HepG2 (cell line): Measurements from ENCODE around the gene ODAPH. TPM values are rescaled to one million over a fixed set of nuclear protein-coding genes. Genes with fewer than 3 reads are reported as not detected.

Source experiments
- ATAC-seq: fragments of 200-7000 bp; cut with Tn5 transposase; 3 replicates; pipeline ENCODE4 v1.9.1; 2020; ENCODE audit warnings: mild to moderate bottlenecking, moderate library complexity
- BruUV-seq: library from RNA; stranded (reverse); fragments of 400-500 nt; replicated peaks from 2 replicates; lab custom pipeline; 2021; lab: Mats Ljungman, UMichigan
- CTCF ChIA-PET: fragments of 300-600 bp; formaldehyde crosslinking; extraction: SDS; loops from one replicate; lab custom pipeline; 2021; ENCODE audit warnings: low total read pairs, inconsistent platforms, low intra/inter-chr PET ratio; lab: Yijun Ruan, JAX
- POLR2A ChIA-PET: fragments of 350-600 bp; sonication (Branson Sonifier 250); formaldehyde crosslinking; loops from one replicate; lab custom pipeline; 2020; ENCODE audit warnings: antibody characterized with exemption, inconsistent platforms; lab: Yijun Ruan, JAX
- DNase-seq: peaks from one replicate; pipeline ENCODE4 v3.0.0-alpha.2; 2015; ENCODE audit warnings: low spot score
- FAIRE-seq: peaks from 3 replicates; lab custom pipeline; 2011; peaks lifted over from hg19 to GRCh38; lab: Jason Lieb, UNC
- H2AFZ ChIP-seq: one replicate; pipeline ENCODE4 v1.6.1; 2011; ENCODE audit warnings: low read length, inconsistent platforms
- H3K27ac ChIP-seq: fragments of 300-600 bp; 3 replicates; pipeline ENCODE4 v1.8.0; 2011; ENCODE audit warnings: mixed run types, mild to moderate bottlenecking, mixed read lengths, low read length, inconsistent platforms; ENCODE audit not compliant: insufficient read depth; ENCODE audit errors: extremely low read length
- H3K27me3 ChIP-seq, 2 experiments: fragments of 200-600 bp in 1 of 2; 2 replicates in 1 of 2; 3 replicates in 1 of 2; pipeline versions ENCODE4 v1.6.0 to v1.8.0; 2011; ENCODE audit warnings: low read length in 2 of 2, mild to moderate bottlenecking in 2 of 2, moderate library complexity in 2 of 2, inconsistent platforms in 1 of 2; ENCODE audit not compliant: insufficient read depth in 2 of 2, control insufficient read depth in 1 of 2
- H3K36me3 ChIP-seq, 2 experiments: fragments of 200-600 bp in 1 of 2; replicated peaks in 1 of 2; 2 replicates in 1 of 2; 3 replicates in 1 of 2; pipeline versions ENCODE4 v1.5.1 to v1.8.0; 2011; ENCODE audit warnings: low read length in 2 of 2, inconsistent platforms in 1 of 2; ENCODE audit not compliant: insufficient read depth in 2 of 2, control insufficient read depth in 1 of 2
- H3K4me1 ChIP-seq: 2 replicates; pipeline ENCODE4 v1.5.1; 2012; ENCODE audit warnings: low read length, inconsistent platforms; ENCODE audit not compliant: insufficient read depth
- H3K4me2 ChIP-seq: 2 replicates; pipeline ENCODE4 v1.6.0; 2011; ENCODE audit warnings: low read depth, low read length, inconsistent platforms
- H3K4me3 ChIP-seq, 3 experiments: fragments of 200-600 bp in 1 of 3; sonication (generic), shearing (Covaris generic) in 1 of 3; replicated peaks in 1 of 3; 2 replicates each; pipeline ENCODE4 v1.5.1; 2011 to 2016; ENCODE audit warnings: low read length in 3 of 3, inconsistent platforms in 2 of 3, low read depth in 2 of 3, mild to moderate bottlenecking in 2 of 3, control low read depth in 1 of 3, mixed read lengths in 1 of 3; ENCODE audit not compliant: insufficient read depth in 1 of 3
- H3K79me2 ChIP-seq: one replicate; pipeline ENCODE4 v1.6.1; 2011; ENCODE audit warnings: low read length, inconsistent platforms; ENCODE audit not compliant: insufficient read depth
- H3K9ac ChIP-seq: 2 replicates; pipeline ENCODE4 v1.6.0; 2011; ENCODE audit warnings: mild to moderate bottlenecking, low read depth, low read length, inconsistent platforms; ENCODE audit not compliant: insufficient read depth
- H3K9me3 ChIP-seq: 2 replicates; pipeline ENCODE4 v1.5.1; 2012; ENCODE audit warnings: mild to moderate bottlenecking, low read length
- H4K20me1 ChIP-seq: 2 replicates; pipeline ENCODE4 v1.6.0; 2011; ENCODE audit warnings: inconsistent platforms, mild to moderate bottlenecking, low read length, moderate library complexity; ENCODE audit not compliant: insufficient read depth
- BRF2 ChIP-seq: sonication (generic); formaldehyde crosslinking; IDR thresholded peaks from 2 replicates; pipeline ENCODE4 v1.8.1; 2022; ENCODE audit warnings: mild to moderate bottlenecking, missing genetic modification reagents
- GZF1 ChIP-seq: sonication (generic); formaldehyde crosslinking; IDR thresholded peaks from 2 replicates; pipeline ENCODE4 v1.5.1; 2020; ENCODE audit warnings: mild to moderate bottlenecking, missing genetic modification reagents
- HNF1B ChIP-seq: sonication (generic); formaldehyde crosslinking; IDR thresholded peaks from 2 replicates; pipeline ENCODE4 v1.5.1; 2020; ENCODE audit warnings: mild to moderate bottlenecking, moderate library complexity, missing genetic modification reagents
- HOXA7 ChIP-seq: sonication (generic); formaldehyde crosslinking; IDR thresholded peaks from 2 replicates; pipeline ENCODE4 v1.8.1; 2022; ENCODE audit warnings: mild to moderate bottlenecking, missing genetic modification reagents, moderate library complexity
- MAFF ChIP-seq: IDR thresholded peaks from 2 replicates; pipeline ENCODE4 v1.6.1; 2011; ENCODE audit warnings: low read depth, low read length, improper control_type of control experiment
- MAFK ChIP-seq, 2 experiments: IDR thresholded peaks in 1 of 2; conservative IDR thresholded peaks in 1 of 2; 2 replicates each; pipeline ENCODE4 v1.6.1; 2011; ENCODE audit warnings: improper control_type of control experiment in 2 of 2, low read length in 2 of 2
- NR0B2 ChIP-seq: sonication (generic); formaldehyde crosslinking; IDR thresholded peaks from 2 replicates; pipeline ENCODE4 v1.4.0; 2020; ENCODE audit warnings: mild to moderate bottlenecking, missing genetic modification reagents
- TAF15 ChIP-seq: fragments of 200-400 bp; formaldehyde crosslinking; IDR thresholded peaks from one replicate; pipeline ENCODE4 v1.6.1; 2018; ENCODE audit warnings: mild to moderate bottlenecking, low read depth, low read length; ENCODE audit not compliant: poor library complexity, severe bottlenecking
- USF2 ChIP-seq, 2 experiments: sonication (generic) in 1 of 2; formaldehyde crosslinking in 1 of 2; IDR thresholded peaks; 2 replicates each; pipeline versions ENCODE4 v1.5.1 to v1.6.1; 2011 to 2020; ENCODE audit warnings: borderline replicate concordance in 1 of 2, low read depth in 1 of 2, low read length in 1 of 2, mild to moderate bottlenecking in 1 of 2, missing genetic modification reagents in 1 of 2, moderate library complexity in 1 of 2
- WGBS: methylation state at CpG from one replicate; pipeline ENCODE4 v1.1.6; 2017; ENCODE audit warnings: low lambda C conversion rate; 5-methylcytosine and 5-hydroxymethylcytosine counted together
- in situ Hi-C: cut with HindIII; loops from 2 replicates; pipeline ENCODE4 v1.10.0; 2017; ENCODE audit warnings: low pct_unique_long_range_greater_than_20kb; ENCODE audit not compliant: extremely low pct_ligation_motif_present
- intact Hi-C: fragments of 100-400 bp; cut with micrococcal nuclease; formaldehyde crosslinking; loops from one replicate; pipeline ENCODE4 v1.10.0; 2022; ENCODE audit not compliant: unreplicated experiment
- polyA plus RNA-seq, 8 experiments: library from polyadenylated mRNA; depleted of rRNA in 3 of 8; stranded (reverse) in 7 of 8; unstranded in 1 of 8; fragments of >200 nt; fragmentation: Illumina TruSeq in 4 of 8; extraction: Trizol in 4 of 8; gene quantifications; 2 replicates each; pipeline versions ENCODE4 v1.2.1 to v1.2.3, GENCODE V29; 2011 to 2016; ENCODE audit warnings: low read depth in 4 of 8, missing spikeins in 1 of 8, mixed read lengths in 1 of 8; ENCODE audit not compliant: insufficient read depth in 1 of 8
- total RNA-seq, 5 experiments: library from RNA; depleted of rRNA; stranded (reverse); fragments of >200 nt; fragmentation: Illumina TruSeq; extraction: Trizol; gene quantifications; 2 replicates each; pipeline ENCODE4 v1.2.3, GENCODE V29; 2016; ENCODE audit warnings: low read depth in 1 of 5

Gene ODAPH
- total and polyA plus RNA-seq, 2 of the 13 experiments (the other 11 are each of a cell fraction or from before 2014, with no cell fraction given) = 0.50 TPM; not detected in 1

- FAIRE-seq = no peak
- Histone ChIP-seq H3K27ac (no peak overlapping the region), H4K20me1 (no peaks in the 10 kb centered on the region), H3K4me3 (no peak overlapping the region), H3K9ac (no peak overlapping the region), H3K4me1 (no peaks in the 10 kb centered on the region), H3K4me2 (no peak overlapping the region), H2AFZ (no peak overlapping the region), H3K27me3 (no peaks in the 10 kb centered on the region), H3K9me3 (no peaks in the 10 kb centered on the region), H3K79me2 (no peaks in the 10 kb centered on the region), H3K36me3 (no peaks in the 10 kb centered on the region)
- no peak for DNase-seq
- ChIA-PET CTCF (no interaction called here), POLR2A (no interaction called here)
- in situ Hi-C loops = no loop called here
- WGBS = 77% methylated on average over 3 of the region's 3 CpGs
- intact Hi-C loops = no loop called here
- TF ChIP-seq USF2 (IDR thresholded peaks at IDR 0.05; ENCODE audit: low read depth, low read length) (no peak), USF2 (CRISPR knock-in tag; IDR thresholded peaks at IDR 0.05; ENCODE audit: borderline replicate concordance) (no peak), MAFK (conservative IDR thresholded peaks at IDR 0.05 in 1 of 2, IDR thresholded peaks at IDR 0.05 in 1 of 2; ENCODE audit: low read length in 2 of 2) (peak; percentile 38 to 59; a peak in 3 of 4 replicates), MAFF (peak; percentile 44; the same call in 1 of the 2 replicates)
- BruUV-seq = no TSS peak
- ATAC-seq = no peak
Measured at GRCh38 chr4:75598390-75598789, 42.5 kb downstream of the ODAPH start.

GRCh38 chr4:75599647-75600046 lies 43.8 kb downstream of the ODAPH start:
- POLR2A ChIA-PET = no interaction called here
- H3K9me3 ChIP-seq = no peaks in the 10 kb centered on the region
- intact Hi-C loops = no loop called here
- ATAC-seq (no peak), DNase-seq (no peak), FAIRE-seq (no peak)
- H3K9ac ChIP-seq = no peak overlapping the region
- H3K4me3 ChIP-seq = no peak overlapping the region
- no peak overlapping the region for H3K4me2 ChIP-seq
- H3K79me2 ChIP-seq = no peaks in the 10 kb centered on the region
- BruUV-seq = no TSS peak
- 37% methylated on average over 4 of the region's 4 CpGs for WGBS
- no peaks in the 10 kb centered on the region for H3K27me3 ChIP-seq
- no peaks in the 10 kb centered on the region for H4K20me1 ChIP-seq
- H2AFZ ChIP-seq = no peak overlapping the region
- in situ Hi-C loops = no loop called here
- no peak overlapping the region for H3K27ac ChIP-seq
- no peaks in the 10 kb centered on the region for H3K4me1 ChIP-seq
- CTCF ChIA-PET = no interaction called here
- H3K36me3 ChIP-seq = no peaks in the 10 kb centered on the region
- no peak for TF ChIP-seq GZF1 (CRISPR knock-in tag)
- TF ChIP-seq MAFK (conservative IDR thresholded peaks at IDR 0.05 in 1 of 2, IDR thresholded peaks at IDR 0.05 in 1 of 2; ENCODE audit: low read length in 2 of 2) = no peak
- no peak for TF ChIP-seq HOXA7 (CRISPR knock-in tag)
- TF ChIP-seq NR0B2 = no peak
- TF ChIP-seq TAF15 = no peak
- TF ChIP-seq BRF2 = no peak
- no peak for TF ChIP-seq HNF1B
